Measurements from ENCODE around the gene TYMS. TPM values are rescaled to one million over a fixed set of nuclear protein-coding genes. Genes with fewer than 3 reads are reported as not detected.

TYMS gene
- 1 to 10 TPM in 1 of 4 donors, under 1 TPM in 1, not detected in 2; 0.20 to 1.7 TPM for total RNA-seq

DNA sequence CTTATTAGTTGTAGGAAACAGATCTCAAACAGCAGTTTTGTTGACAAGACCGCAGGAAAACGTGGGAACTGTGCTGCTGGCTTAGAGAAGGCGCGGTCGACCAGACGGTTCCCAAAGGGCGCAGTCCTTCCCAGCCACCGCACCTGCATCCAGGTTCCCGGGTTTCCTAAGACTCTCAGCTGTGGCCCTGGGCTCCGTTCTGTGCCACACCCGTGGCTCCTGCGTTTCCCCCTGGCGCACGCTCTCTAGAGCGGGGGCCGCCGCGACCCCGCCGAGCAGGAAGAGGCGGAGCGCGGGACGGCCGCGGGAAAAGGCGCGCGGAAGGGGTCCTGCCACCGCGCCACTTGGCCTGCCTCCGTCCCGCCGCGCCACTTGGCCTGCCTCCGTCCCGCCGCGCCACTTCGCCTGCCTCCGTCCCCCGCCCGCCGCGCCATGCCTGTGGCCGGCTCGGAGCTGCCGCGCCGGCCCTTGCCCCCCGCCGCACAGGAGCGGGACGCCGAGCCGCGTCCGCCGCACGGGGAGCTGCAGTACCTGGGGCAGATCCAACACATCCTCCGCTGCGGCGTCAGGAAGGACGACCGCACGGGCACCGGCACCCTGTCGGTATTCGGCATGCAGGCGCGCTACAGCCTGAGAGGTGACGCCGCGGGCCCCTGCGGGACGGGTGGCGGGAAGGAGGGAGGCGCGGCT is at the start of gene TYMS:
TYMS (plus strand) TSS at position 343 of the 690 bp plus-strand sequence; CDS start at position 433, 90 bp downstream.
- Histone ChIP-seq H3K27ac (no peak within 1 kb of the TSS), H3K36me3 (no peaks in the 10 kb centered on the region), H3K9me3 (no peaks in the 10 kb centered on the region), H3K4me3 (peak within 1 kb of the TSS; percentile 59 to 70 (median 64)), H3K27me3 (peaks cover 28 to 61% (median 54%) of the 10 kb centered on the region in 3 donors), H3K4me1 (no peaks in the 10 kb centered on the region)
- intact Hi-C loops (cut with DNase I; ENCODE audit: low total_unique reads): no loop called here
- no peak for TF ChIP-seq POLR2A (IDR thresholded peaks at IDR 0.05)
- TF ChIP-seq, protein P1, sequence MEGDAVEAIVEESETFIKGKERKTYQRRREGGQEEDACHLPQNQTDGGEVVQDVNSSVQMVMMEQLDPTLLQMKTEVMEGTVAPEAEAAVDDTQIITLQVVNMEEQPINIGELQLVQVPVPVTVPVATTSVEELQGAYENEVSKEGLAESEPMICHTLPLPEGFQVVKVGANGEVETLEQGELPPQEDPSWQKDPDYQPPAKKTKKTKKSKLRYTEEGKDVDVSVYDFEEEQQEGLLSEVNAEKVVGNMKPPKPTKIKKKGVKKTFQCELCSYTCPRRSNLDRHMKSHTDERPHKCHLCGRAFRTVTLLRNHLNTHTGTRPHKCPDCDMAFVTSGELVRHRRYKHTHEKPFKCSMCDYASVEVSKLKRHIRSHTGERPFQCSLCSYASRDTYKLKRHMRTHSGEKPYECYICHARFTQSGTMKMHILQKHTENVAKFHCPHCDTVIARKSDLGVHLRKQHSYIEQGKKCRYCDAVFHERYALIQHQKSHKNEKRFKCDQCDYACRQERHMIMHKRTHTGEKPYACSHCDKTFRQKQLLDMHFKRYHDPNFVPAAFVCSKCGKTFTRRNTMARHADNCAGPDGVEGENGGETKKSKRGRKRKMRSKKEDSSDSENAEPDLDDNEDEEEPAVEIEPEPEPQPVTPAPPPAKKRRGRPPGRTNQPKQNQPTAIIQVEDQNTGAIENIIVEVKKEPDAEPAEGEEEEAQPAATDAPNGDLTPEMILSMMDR (IDR thresholded peaks at IDR 0.05 in 4 of 5, conservative IDR thresholded peaks at IDR 0.05 in 1 of 5): no peak
- in situ Hi-C loops (cut with MboI; ENCODE audit: low sequenced_read_pairs in 4 of 4): no loop called here
- DNase-seq (no peak), ATAC-seq (no peak)

- Histone ChIP-seq H3K9me3 (no peaks in the 10 kb centered on the region), H3K27ac (no peak overlapping the region), H3K27me3 (no peaks in the 10 kb centered on the region), H3K4me3 (no peak overlapping the region), H3K4me1 (no peaks in the 10 kb centered on the region), H3K36me3 (no peaks in the 10 kb centered on the region)
- intact Hi-C loops (cut with DNase I; ENCODE audit: low total_unique reads) (no loop called here), in situ Hi-C loops (cut with MboI; ENCODE audit: low sequenced_read_pairs in 4 of 4) (loop anchor here in 2 of 4 donors (25.0 kb wide), 2 partner anchors 96 to 229 kb away; partner anchors contain the start of gene COLEC12 (in 2 of the 2))
- TF ChIP-seq, protein P1 (IDR thresholded peaks at IDR 0.05 in 4 of 5, conservative IDR thresholded peaks at IDR 0.05 in 1 of 5): no peak
- no peak for TF ChIP-seq POLR2A (IDR thresholded peaks at IDR 0.05)
- DNase-seq (no peak), ATAC-seq (no peak)
Observed at GRCh38 chr18:607930-608329, 49.5 kb upstream of the TYMS start.

DNA sequence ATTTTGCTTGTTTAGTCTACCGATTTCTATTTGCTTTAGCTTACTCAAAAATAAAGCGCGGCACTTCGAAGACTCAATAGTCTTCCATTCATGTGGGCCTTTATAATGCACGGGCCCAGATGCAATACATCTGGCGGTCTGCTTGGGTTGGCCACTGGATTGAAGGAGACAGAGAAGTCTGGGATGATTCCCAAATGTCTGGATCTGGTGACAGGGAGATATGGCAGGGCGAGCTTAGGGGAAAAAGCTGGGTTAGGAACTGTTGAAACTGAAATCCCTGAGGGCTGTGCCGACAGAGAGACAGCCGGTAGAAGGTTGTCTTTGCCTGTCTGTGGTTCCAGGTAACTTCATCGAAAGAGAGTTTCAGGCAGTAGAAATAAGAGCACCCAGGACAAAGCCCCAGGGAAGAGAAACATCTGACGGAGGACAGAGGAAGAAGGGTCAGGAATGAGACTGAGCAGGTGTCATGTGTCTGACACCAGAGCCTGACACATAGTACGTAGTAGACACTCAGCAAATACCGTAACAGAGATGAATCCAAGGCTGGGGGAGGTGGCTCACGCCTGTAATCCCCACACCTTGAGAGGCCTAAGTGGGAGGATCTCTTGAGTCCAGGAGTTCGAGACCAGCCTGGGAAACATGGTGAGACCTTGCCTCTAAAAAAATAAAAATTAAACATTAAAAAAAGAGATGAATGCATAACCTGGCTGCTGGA is 47.1 kb upstream of the TYMS start:
- Histone ChIP-seq H3K9me3 (no peaks in the 10 kb centered on the region), H3K4me3 (no peak overlapping the region), H3K27ac (no peak overlapping the region), H3K27me3 (no peaks in the 10 kb centered on the region), H3K36me3 (no peaks in the 10 kb centered on the region), H3K4me1 (no peaks in the 10 kb centered on the region)
- TF ChIP-seq, protein P1 (IDR thresholded peaks at IDR 0.05 in 4 of 5, conservative IDR thresholded peaks at IDR 0.05 in 1 of 5): no peak
- no peak for TF ChIP-seq POLR2A (IDR thresholded peaks at IDR 0.05)
- no peak for ATAC-seq
- intact Hi-C loops (cut with DNase I; ENCODE audit: low total_unique reads) (no loop called here), in situ Hi-C loops (cut with MboI; ENCODE audit: low sequenced_read_pairs in 4 of 4) (loop anchor here in 3 of 4 donors (5.0 to 25.0 kb wide), 5 partner anchors 98 to 336 kb away; partner anchors contain the start of gene COLEC12 (in 2 of the 3))
- no peak for DNase-seq

GRCh38 chr18:612156-612555 is 45.3 kb upstream of the TYMS start:
- Histone ChIP-seq H3K4me1 (no peaks in the 10 kb centered on the region), H3K27ac (no peak overlapping the region), H3K27me3 (no peaks in the 10 kb centered on the region), H3K36me3 (no peaks in the 10 kb centered on the region), H3K4me3 (no peak overlapping the region), H3K9me3 (no peaks in the 10 kb centered on the region)
- DNase-seq (no peak), ATAC-seq (no peak)
- in situ Hi-C loops (cut with MboI; ENCODE audit: low sequenced_read_pairs in 4 of 4) (loop anchor here in 3 of 4 donors (5.0 to 25.0 kb wide), 5 partner anchors 100 to 337 kb away; partner anchors contain the start of gene COLEC12 (in 2 of the 3)), intact Hi-C loops (cut with DNase I; ENCODE audit: low total_unique reads) (no loop called here)
- no peak for TF ChIP-seq POLR2A (IDR thresholded peaks at IDR 0.05)
- TF ChIP-seq, protein P1 (IDR thresholded peaks at IDR 0.05 in 4 of 5, conservative IDR thresholded peaks at IDR 0.05 in 1 of 5): no peak
